Neural progenitor cell (in vitro differentiated cells): Measurements from ENCODE around the gene AURKB. TPM values are rescaled to one million over a fixed set of nuclear protein-coding genes. Genes with fewer than 3 reads are reported as not detected.

Experiments
- DNase-seq: peaks from one replicate; pipeline ENCODE4 v3.0.0-alpha.2; 2016; ENCODE audit warnings: low spot score
- H2AFZ ChIP-seq: fragments of 200-600 bp; sonication (generic); replicated peaks from 2 replicates; pipeline ENCODE4 v1.6.1; 2016; ENCODE audit warnings: antibody characterized with exemption
- H3F3A ChIP-seq: fragments of 200-600 bp; sonication (generic); 2 replicates; pipeline ENCODE4 v1.6.1; 2016; ENCODE audit warnings: antibody characterized with exemption, low read depth
- H3K27ac ChIP-seq: fragments of 200-600 bp; sonication (generic); 2 replicates; pipeline ENCODE4 v1.5.1; 2016; ENCODE audit warnings: mild to moderate bottlenecking
- H3K27me3 ChIP-seq: fragments of 200-600 bp; sonication (generic); 2 replicates; pipeline ENCODE4 v1.6.1; 2016; ENCODE audit warnings: mild to moderate bottlenecking, moderate library complexity
- H3K36me3 ChIP-seq: fragments of 200-600 bp; sonication (generic); 2 replicates; pipeline ENCODE4 v1.5.1; 2016
- H3K4me1 ChIP-seq: fragments of 200-600 bp; sonication (generic); 2 replicates; pipeline ENCODE4 v1.6.1; 2016; ENCODE audit warnings: mixed run types
- H3K4me2 ChIP-seq: fragments of 200-600 bp; sonication (generic); 2 replicates; pipeline ENCODE4 v1.6.1; 2016
- H3K4me3 ChIP-seq: fragments of 200-600 bp; sonication (generic); 2 replicates; pipeline ENCODE4 v1.5.1; 2016
- H3K79me2 ChIP-seq: fragments of 200-600 bp; sonication (generic); 2 replicates; pipeline ENCODE4 v1.6.1; 2016; ENCODE audit warnings: low read depth
- H3K9ac ChIP-seq: fragments of 200-600 bp; sonication (generic); 2 replicates; pipeline ENCODE4 v1.6.1; 2016
- H3K9me3 ChIP-seq: fragments of 200-600 bp; sonication (generic); 2 replicates; pipeline ENCODE4 v1.5.1; 2016; ENCODE audit warnings: low read depth
- H4K20me1 ChIP-seq: fragments of 200-600 bp; sonication (generic); 2 replicates; pipeline ENCODE4 v1.6.1; 2016; ENCODE audit warnings: low read depth
- H3K27ac Mint-ChIP-seq: 3 replicates; pipeline ENCODE4 v1.8.0; 2021; ENCODE audit warnings: mixed read lengths
- H3K27me3 Mint-ChIP-seq: 2 replicates; pipeline ENCODE4 v1.8.0; 2022; ENCODE audit warnings: low read depth, mild to moderate bottlenecking, inconsistent platforms, moderate library complexity, mixed read lengths; ENCODE audit not compliant: insufficient read depth
- H3K36me3 Mint-ChIP-seq: 3 replicates; pipeline ENCODE4 v1.8.0; 2021; ENCODE audit warnings: mixed read lengths
- H3K4me1 Mint-ChIP-seq: 3 replicates; pipeline ENCODE4 v1.8.0; 2021; ENCODE audit warnings: mixed read lengths
- H3K4me3 Mint-ChIP-seq: 3 replicates; pipeline ENCODE4 v1.8.0; 2021; ENCODE audit warnings: mild to moderate bottlenecking, moderate library complexity, mixed read lengths
- H3K9me3 Mint-ChIP-seq: 3 replicates; pipeline ENCODE4 v1.8.0; 2020; ENCODE audit warnings: mixed read lengths
- CTCF ChIP-seq: fragments of 200-600 bp; sonication (generic); IDR thresholded peaks from 2 replicates; pipeline ENCODE4 v1.5.1; 2017; ENCODE audit warnings: antibody characterized with exemption, mild to moderate bottlenecking
- EZH2 ChIP-seq: fragments of 200-600 bp; sonication (generic); IDR thresholded peaks from 2 replicates; pipeline ENCODE4 v1.6.1; 2017; ENCODE audit warnings: antibody characterized with exemption, mild to moderate bottlenecking, moderate library complexity
- EZH2phosphoT487 ChIP-seq: fragments of 200-600 bp; sonication (generic); IDR thresholded peaks from 2 replicates; pipeline ENCODE4 v1.6.1; 2017; ENCODE audit warnings: antibody characterized with exemption
- total RNA-seq: library from RNA; depleted of rRNA; stranded (reverse); fragments of >200 nt; gene quantifications from 2 replicates; pipeline ENCODE4 v1.2.3, GENCODE V29; 2015; ENCODE audit warnings: low replicate concordance

Gene AURKB
- total RNA-seq, 1 donor from 2014 or later, result 149 TPM

GRCh38 chr17:8248751-8249607, 38.6 kb upstream of the AURKB start, which contains the start of gene PFAS:
Gene PFAS, plus strand, starts transcription at chr17:8249289. Its CDS starts 4,649 bp downstream, at chr17:8253938.
- Histone ChIP-seq H2AFZ (peak within 1 kb of the TSS; percentile 100), H3K36me3 (no peaks in the 10 kb centered on the region), H3F3A (peaks cover 30% of the 10 kb centered on the region), H3K27me3 (no peaks in the 10 kb centered on the region), H3K4me2 (peak within 1 kb of the TSS; percentile 88), H3K4me3 (peak within 1 kb of the TSS; percentile 77), H3K9me3 (no peaks in the 10 kb centered on the region), H3K4me1 (peaks cover 10% of the 10 kb centered on the region), H3K79me2 (peaks cover 80% of the 10 kb centered on the region), H3K27ac (peak within 1 kb of the TSS; percentile 96), H4K20me1 (no peaks in the 10 kb centered on the region), H3K9ac (peak within 1 kb of the TSS; percentile 78)
- DNase-seq, result peak; percentile 97
- Mint-ChIP-seq H3K9me3 (no peaks in the 10 kb centered on the region), H3K27me3 (peaks cover 13% of the 10 kb centered on the region), H3K4me1 (peaks cover 20% of the 10 kb centered on the region), H3K36me3 (peaks cover 7% of the 10 kb centered on the region), H3K4me3 (peak within 1 kb of the TSS; percentile 96), H3K27ac (peak within 1 kb of the TSS; percentile 89)
- peak; percentile 14 for TF ChIP-seq EZH2
- no peak for TF ChIP-seq CTCF

- peaks cover 27% of the 10 kb centered on the region for H3F3A ChIP-seq
- peaks cover 11% of the 10 kb centered on the region for H3K4me1 Mint-ChIP-seq
- no peak overlapping the region for H3K9ac ChIP-seq
- H3K36me3 ChIP-seq, result no peaks in the 10 kb centered on the region
- H3K27me3 Mint-ChIP-seq, result peaks cover 13% of the 10 kb centered on the region
- H2AFZ ChIP-seq, result no peak overlapping the region
- no peaks in the 10 kb centered on the region for H4K20me1 ChIP-seq
- no peak overlapping the region for H3K27ac Mint-ChIP-seq
- H3K27ac ChIP-seq, result no peak overlapping the region
- no peak for TF ChIP-seq CTCF
- no peak for TF ChIP-seq EZH2phosphoT487
- TF ChIP-seq EZH2, result no peak
- H3K4me3 Mint-ChIP-seq, result peak overlapping the region; percentile 55
- no peaks in the 10 kb centered on the region for H3K27me3 ChIP-seq
- DNase-seq, result no peak
- H3K4me1 ChIP-seq, result peaks cover under 1% of the 10 kb centered on the region
- no peaks in the 10 kb centered on the region for H3K9me3 Mint-ChIP-seq
- no peak overlapping the region for H3K4me3 ChIP-seq
- peaks cover 9% of the 10 kb centered on the region for H3K36me3 Mint-ChIP-seq
- no peak overlapping the region for H3K4me2 ChIP-seq
- peaks cover 52% of the 10 kb centered on the region for H3K79me2 ChIP-seq
- H3K9me3 ChIP-seq, result no peaks in the 10 kb centered on the region
Observed at GRCh38 chr17:8244768-8245167, 34.4 kb upstream of the AURKB start.

GRCh38 chr17:8243827-8244226, 33.5 kb upstream of the AURKB start:
- no peak overlapping the region for H3K9ac ChIP-seq
- H3K4me1 Mint-ChIP-seq, result peaks cover 6% of the 10 kb centered on the region
- H3K36me3 ChIP-seq, result no peaks in the 10 kb centered on the region
- no peaks in the 10 kb centered on the region for H3K27me3 ChIP-seq
- TF ChIP-seq CTCF (no peak), EZH2phosphoT487 (no peak), EZH2 (no peak)
- no peaks in the 10 kb centered on the region for H3K9me3 Mint-ChIP-seq
- H3K4me1 ChIP-seq, result no peaks in the 10 kb centered on the region
- H3K4me2 ChIP-seq, result no peak overlapping the region
- H3K9me3 ChIP-seq, result no peaks in the 10 kb centered on the region
- no peak overlapping the region for H3K27ac ChIP-seq
- H3K4me3 Mint-ChIP-seq, result no peak overlapping the region
- peaks cover 13% of the 10 kb centered on the region for H3K27me3 Mint-ChIP-seq
- no peak overlapping the region for H3K4me3 ChIP-seq
- no peak overlapping the region for H2AFZ ChIP-seq
- H3K79me2 ChIP-seq, result peaks cover 46% of the 10 kb centered on the region
- H4K20me1 ChIP-seq, result no peaks in the 10 kb centered on the region
- no peak for DNase-seq
- H3K27ac Mint-ChIP-seq, result no peak overlapping the region
- peaks cover 25% of the 10 kb centered on the region for H3F3A ChIP-seq
- H3K36me3 Mint-ChIP-seq, result peaks cover 11% of the 10 kb centered on the region
